HG03280 (cell line): ENCODE data around the gene HOXA4.
A peak's percentile ranks its signal among the peaks of the same experiment; 100 is the strongest.

ENCODE experiments used
- ATAC-seq: cut with Tn5 transposase; IDR thresholded peaks from one replicate; pipeline ENCODE4 v1.9.1; 2021; ENCODE audit warnings: mild to moderate bottlenecking, moderate library complexity; ENCODE audit not compliant: unreplicated experiment

Gene HOXA4

GRCh38 chr7:27169658-27170425 lies 39.3 kb upstream of the HOXA4 start:
- no peak for ATAC-seq

GRCh38 chr7:27168265-27168947 lies 37.8 kb upstream of the HOXA4 start:
- no peak for ATAC-seq

GRCh38 chr7:27167916-27168264 lies 37.3 kb upstream of the HOXA4 start:
- no peak for ATAC-seq

- ATAC-seq, result no peak
These were observed 36.3 kb upstream of the HOXA4 start for GRCh38 chr7:27166531-27167505.

- no peak for ATAC-seq
These were observed 35.5 kb upstream of the HOXA4 start for GRCh38 chr7:27165996-27166530.

GRCh38 chr7:27165089-27165995 lies 34.8 kb upstream of the HOXA4 start, which contains the start of gene HOXA9:
Gene HOXA9, minus strand, starts transcription at chr7:27165537. Its CDS starts 80 bp downstream, at chr7:27165457.
- no peak for ATAC-seq

GRCh38 chr7:27164367-27165088 lies 34.0 kb upstream of the HOXA4 start:
- no peak for ATAC-seq

- no peak for ATAC-seq
These were observed 33.4 kb upstream of the HOXA4 start for GRCh38 chr7:27164045-27164366.

- no peak for ATAC-seq
These were observed 32.9 kb upstream of the HOXA4 start for GRCh38 chr7:27163288-27164044.

- no peak for ATAC-seq
These were observed 32.2 kb upstream of the HOXA4 start for GRCh38 chr7:27162561-27163287.

- ATAC-seq, result no peak
These were observed 31.4 kb upstream of the HOXA4 start for GRCh38 chr7:27161721-27162560.

- ATAC-seq, result no peak
These were observed 30.7 kb upstream of the HOXA4 start for GRCh38 chr7:27161214-27161720.

GRCh38 chr7:27160546-27161213 lies 30.1 kb upstream of the HOXA4 start:
- peak; percentile 51 for ATAC-seq

- ATAC-seq, result no peak
These were observed 29.6 kb upstream of the HOXA4 start for GRCh38 chr7:27160145-27160545.

GRCh38 chr7:27159266-27160144 lies 28.9 kb upstream of the HOXA4 start:
- ATAC-seq, result no peak
